Measurements from ENCODE around the gene ZKSCAN5. TPM values are rescaled to one million over a fixed set of nuclear protein-coding genes. Genes with fewer than 3 reads are reported as not detected.
A peak's percentile ranks its signal among the peaks of the same experiment; 100 is the strongest.

The ZKSCAN5 gene
- total RNA-seq, 1 experiment from 2014 or later = 15.5 TPM

GRCh38 chr7:99561737-99562051 lies 57.2 kb downstream of the ZKSCAN5 start:
- DNase-seq (ENCODE audit: low spot score) (no peak), ATAC-seq (no peak)
- ChIA-PET POLR2A (no interaction called here), CTCF (no interaction called here)
- TF ChIP-seq ESRRA (CRISPR knock-in tag; IDR thresholded peaks at IDR 0.05; ENCODE audit: borderline replicate concordance) (no peak), JAZF1 (CRISPR knock-in tag; IDR thresholded peaks at IDR 0.05) (no peak), OVOL2 (CRISPR knock-in tag; IDR thresholded peaks at IDR 0.05; ENCODE audit: borderline replicate concordance) (no peak), PRDM15 (CRISPR knock-in tag; IDR thresholded peaks at IDR 0.05) (no peak), IRF1 (CRISPR knock-in tag; IDR thresholded peaks at IDR 0.05) (no peak), SMAD3 (CRISPR knock-in tag; IDR thresholded peaks at IDR 0.05; ENCODE audit: borderline replicate concordance) (no peak), ZNF425 (CRISPR knock-in tag; conservative IDR thresholded peaks at IDR 0.05) (no peak), MXD4 (CRISPR knock-in tag; IDR thresholded peaks at IDR 0.05; ENCODE audit: borderline replicate concordance) (no peak), SP1 (CRISPR knock-in tag; conservative IDR thresholded peaks at IDR 0.05) (no peak)
- TF ChIP-seq, protein P1, sequence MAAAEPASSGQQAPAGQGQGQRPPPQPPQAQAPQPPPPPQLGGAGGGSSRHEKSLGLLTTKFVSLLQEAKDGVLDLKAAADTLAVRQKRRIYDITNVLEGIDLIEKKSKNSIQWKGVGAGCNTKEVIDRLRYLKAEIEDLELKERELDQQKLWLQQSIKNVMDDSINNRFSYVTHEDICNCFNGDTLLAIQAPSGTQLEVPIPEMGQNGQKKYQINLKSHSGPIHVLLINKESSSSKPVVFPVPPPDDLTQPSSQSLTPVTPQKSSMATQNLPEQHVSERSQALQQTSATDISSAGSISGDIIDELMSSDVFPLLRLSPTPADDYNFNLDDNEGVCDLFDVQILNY (CRISPR knock-in tag; IDR thresholded peaks at IDR 0.05) = no peak
- Mint-ChIP-seq H3K27ac (no peak overlapping the region), H3K9me3 (no peaks in the 10 kb centered on the region), H3K36me3 (peaks cover 53% of the 10 kb centered on the region), H3K4me3 (no peak overlapping the region), H3K4me1 (peaks cover 11% of the 10 kb centered on the region), H3K27me3 (ENCODE audit: low read depth) (no peaks in the 10 kb centered on the region)

GRCh38 chr7:99562114-99562784 lies 57.8 kb downstream of the ZKSCAN5 start:
- 0 out of 2 replicates have a peak overlapping the region, but pooled peaks have one; percentile 5 for H3K27ac Mint-ChIP-seq
- POLR2A ChIA-PET = no interaction called here
- ATAC-seq (no peak), DNase-seq (ENCODE audit: low spot score) (no peak)
- H3K9me3 Mint-ChIP-seq = no peaks in the 10 kb centered on the region
- H3K27me3 Mint-ChIP-seq (ENCODE audit: low read depth) = no peaks in the 10 kb centered on the region
- CTCF ChIA-PET = no interaction called here
- H3K36me3 Mint-ChIP-seq = peaks cover 53% of the 10 kb centered on the region
- H3K4me1 Mint-ChIP-seq = peaks cover 9% of the 10 kb centered on the region
- H3K4me3 Mint-ChIP-seq = no peak overlapping the region
- no peak for TF ChIP-seq RORB (CRISPR knock-in tag; IDR thresholded peaks at IDR 0.05)
- no peak for TF ChIP-seq ZNF121 (CRISPR knock-in tag; IDR thresholded peaks at IDR 0.05)
- no peak for TF ChIP-seq JUN (CRISPR knock-in tag; IDR thresholded peaks at IDR 0.05)
- no peak for TF ChIP-seq HMGA2 (CRISPR knock-in tag; IDR thresholded peaks at IDR 0.05)
- TF ChIP-seq CTCF (IDR thresholded peaks at IDR 0.05) = no peak
- TF ChIP-seq, protein P2, sequence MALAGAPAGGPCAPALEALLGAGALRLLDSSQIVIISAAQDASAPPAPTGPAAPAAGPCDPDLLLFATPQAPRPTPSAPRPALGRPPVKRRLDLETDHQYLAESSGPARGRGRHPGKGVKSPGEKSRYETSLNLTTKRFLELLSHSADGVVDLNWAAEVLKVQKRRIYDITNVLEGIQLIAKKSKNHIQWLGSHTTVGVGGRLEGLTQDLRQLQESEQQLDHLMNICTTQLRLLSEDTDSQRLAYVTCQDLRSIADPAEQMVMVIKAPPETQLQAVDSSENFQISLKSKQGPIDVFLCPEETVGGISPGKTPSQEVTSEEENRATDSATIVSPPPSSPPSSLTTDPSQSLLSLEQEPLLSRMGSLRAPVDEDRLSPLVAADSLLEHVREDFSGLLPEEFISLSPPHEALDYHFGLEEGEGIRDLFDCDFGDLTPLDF (CRISPR knock-in tag; IDR thresholded peaks at IDR 0.05) = no peak
- no peak for TF ChIP-seq NFATC4 (CRISPR knock-in tag; IDR thresholded peaks at IDR 0.05)
- no peak for TF ChIP-seq TEAD1 (CRISPR knock-in tag; IDR thresholded peaks at IDR 0.05)
- TF ChIP-seq, protein P3, sequence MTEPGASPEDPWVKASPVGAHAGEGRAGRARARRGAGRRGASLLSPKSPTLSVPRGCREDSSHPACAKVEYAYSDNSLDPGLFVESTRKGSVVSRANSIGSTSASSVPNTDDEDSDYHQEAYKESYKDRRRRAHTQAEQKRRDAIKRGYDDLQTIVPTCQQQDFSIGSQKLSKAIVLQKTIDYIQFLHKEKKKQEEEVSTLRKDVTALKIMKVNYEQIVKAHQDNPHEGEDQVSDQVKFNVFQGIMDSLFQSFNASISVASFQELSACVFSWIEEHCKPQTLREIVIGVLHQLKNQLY (CRISPR knock-in tag; IDR thresholded peaks at IDR 0.05) = no peak
- TF ChIP-seq, protein P4, sequence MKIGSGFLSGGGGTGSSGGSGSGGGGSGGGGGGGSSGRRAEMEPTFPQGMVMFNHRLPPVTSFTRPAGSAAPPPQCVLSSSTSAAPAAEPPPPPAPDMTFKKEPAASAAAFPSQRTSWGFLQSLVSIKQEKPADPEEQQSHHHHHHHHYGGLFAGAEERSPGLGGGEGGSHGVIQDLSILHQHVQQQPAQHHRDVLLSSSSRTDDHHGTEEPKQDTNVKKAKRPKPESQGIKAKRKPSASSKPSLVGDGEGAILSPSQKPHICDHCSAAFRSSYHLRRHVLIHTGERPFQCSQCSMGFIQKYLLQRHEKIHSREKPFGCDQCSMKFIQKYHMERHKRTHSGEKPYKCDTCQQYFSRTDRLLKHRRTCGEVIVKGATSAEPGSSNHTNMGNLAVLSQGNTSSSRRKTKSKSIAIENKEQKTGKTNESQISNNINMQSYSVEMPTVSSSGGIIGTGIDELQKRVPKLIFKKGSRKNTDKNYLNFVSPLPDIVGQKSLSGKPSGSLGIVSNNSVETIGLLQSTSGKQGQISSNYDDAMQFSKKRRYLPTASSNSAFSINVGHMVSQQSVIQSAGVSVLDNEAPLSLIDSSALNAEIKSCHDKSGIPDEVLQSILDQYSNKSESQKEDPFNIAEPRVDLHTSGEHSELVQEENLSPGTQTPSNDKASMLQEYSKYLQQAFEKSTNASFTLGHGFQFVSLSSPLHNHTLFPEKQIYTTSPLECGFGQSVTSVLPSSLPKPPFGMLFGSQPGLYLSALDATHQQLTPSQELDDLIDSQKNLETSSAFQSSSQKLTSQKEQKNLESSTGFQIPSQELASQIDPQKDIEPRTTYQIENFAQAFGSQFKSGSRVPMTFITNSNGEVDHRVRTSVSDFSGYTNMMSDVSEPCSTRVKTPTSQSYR (CRISPR knock-in tag; IDR thresholded peaks at IDR 0.05) = no peak
